GM10847 (cell line): ENCODE measurements around the gene LCE1B.

Experiments used
- POLR2A ChIP-seq: IDR thresholded peaks from 2 replicates; pipeline ENCODE4 v1.6.1; 2011; ENCODE audit not compliant: insufficient read length; ENCODE audit errors: extremely low read depth

LCE1B gene, protein sequence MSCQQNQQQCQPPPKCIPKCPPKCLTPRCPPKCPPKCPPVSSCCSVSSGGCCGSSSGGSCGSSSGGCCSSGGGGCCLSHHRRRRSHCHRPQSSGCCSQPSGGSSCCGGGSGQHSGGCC

DNA sequence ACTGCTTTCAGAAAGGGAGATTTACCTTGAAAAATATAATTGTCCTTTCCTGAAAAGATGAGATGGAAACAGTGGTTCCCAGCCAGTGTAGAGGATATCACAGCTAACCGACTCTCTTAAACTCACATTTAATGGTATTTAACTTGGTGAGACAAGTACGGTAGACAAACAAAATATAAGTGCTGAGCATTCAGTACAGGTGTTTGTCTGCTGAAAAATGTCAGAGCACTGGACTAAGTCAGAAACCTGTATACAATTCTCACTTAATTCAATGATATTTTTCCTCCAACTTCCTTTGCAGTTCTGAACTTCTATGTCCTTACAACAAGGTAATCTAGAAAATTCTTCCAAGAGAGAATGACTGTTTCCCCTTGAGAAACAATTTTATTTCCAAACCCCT is at the start of gene LCE1B:
LCE1B (plus strand) TSS at position 301 of the 400 bp plus-strand sequence. CDS start 476 bp downstream, outside the sequence.
- no peak for TF ChIP-seq POLR2A

DNA sequence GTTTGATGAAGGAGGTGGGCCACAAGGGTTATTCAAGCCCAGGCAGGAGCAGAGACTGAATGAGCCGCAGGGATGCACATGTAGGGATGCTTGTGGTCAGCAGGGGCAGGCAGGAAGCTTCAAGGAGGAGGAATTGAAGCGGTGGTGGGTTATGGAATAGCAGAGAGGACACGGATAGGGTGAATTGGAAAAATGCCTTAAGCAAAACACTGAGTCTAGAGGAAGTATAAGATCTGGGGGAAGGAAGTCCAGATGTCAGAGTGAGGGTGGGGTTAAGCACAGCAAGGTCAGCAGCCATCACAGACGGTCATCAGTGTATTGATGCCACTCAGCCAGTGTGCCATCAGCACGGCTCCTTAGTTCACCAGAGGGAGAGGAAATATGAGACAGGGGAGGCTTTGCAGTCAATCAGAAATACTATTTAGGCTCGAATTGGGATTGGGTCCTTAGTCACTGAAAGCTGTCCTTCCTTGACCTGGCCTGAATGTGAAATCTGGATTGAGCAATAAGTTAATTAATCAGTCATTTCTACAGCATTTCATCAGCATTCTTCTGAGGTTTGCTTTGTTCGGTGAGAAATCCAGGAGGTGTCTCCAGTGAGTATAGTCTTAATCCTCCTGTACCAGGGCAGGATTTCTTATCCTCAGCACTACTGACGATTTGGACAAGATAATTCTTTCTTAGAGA is 42.8 kb upstream of the LCE1B start:
- no peak for TF ChIP-seq POLR2A

DNA sequence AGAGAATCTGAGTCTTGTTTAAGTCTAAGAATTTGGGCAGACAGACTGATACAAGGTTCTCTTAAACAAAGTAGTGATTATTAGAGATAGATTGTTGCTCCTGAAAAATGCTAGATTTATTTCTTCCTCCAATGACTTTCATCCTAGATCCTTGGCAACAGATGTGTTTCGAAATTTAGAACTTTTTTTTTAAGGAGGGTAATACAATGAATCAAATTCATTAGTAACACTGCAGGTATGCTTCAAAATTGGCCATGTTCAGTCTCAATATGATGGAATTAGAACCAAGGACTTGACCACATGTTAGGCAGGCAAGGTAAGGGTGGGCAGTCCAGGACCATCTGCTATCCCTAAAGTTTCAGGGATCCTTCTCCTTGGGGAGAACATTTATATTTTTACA is 41.4 kb upstream of the LCE1B start:
- TF ChIP-seq POLR2A, result no peak

DNA sequence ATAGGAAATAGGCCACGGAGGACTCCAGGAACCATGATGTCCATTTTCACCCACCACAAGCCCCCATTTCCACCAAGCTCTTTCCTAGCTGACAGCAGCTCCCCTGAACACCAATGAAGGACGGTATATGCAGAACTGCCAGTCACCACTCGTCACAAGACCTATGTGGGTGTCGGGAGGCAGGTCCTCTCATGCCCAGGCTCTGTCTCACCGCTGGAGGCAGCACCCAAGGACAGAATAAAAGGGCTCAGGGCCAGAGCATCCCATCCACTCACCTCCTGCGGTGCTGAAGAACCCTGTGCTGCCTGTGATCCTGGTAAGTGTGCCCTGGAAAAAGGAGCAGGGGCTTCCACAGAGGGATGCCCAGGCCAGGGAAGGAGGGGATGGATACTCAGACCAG is 36.9 kb upstream of the LCE1B start, which contains the start of gene LCE1F:
LCE1F (plus strand) TSS at position 266 of the 400 bp plus-strand sequence. CDS start 1,232 bp downstream, outside the sequence.
- no peak for TF ChIP-seq POLR2A

DNA sequence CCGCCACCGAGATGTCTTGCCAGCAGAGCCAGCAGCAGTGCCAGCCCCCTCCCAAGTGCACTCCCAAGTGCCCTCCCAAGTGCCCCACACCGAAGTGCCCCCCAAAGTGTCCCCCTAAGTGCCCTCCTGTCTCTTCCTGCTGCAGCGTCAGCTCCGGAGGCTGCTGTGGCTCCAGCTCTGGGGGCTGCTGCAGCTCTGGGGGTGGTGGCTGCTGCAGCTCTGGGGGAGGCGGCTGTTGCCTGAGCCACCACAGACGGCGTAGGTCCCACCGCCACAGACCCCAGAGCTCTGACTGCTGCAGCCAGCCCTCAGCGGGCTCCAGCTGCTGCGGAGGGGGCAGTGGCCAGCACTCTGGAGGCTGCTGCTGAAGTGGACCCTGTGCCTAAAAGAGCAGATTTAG is 35.4 kb upstream of the LCE1B start:
- TF ChIP-seq POLR2A, result no peak

DNA sequence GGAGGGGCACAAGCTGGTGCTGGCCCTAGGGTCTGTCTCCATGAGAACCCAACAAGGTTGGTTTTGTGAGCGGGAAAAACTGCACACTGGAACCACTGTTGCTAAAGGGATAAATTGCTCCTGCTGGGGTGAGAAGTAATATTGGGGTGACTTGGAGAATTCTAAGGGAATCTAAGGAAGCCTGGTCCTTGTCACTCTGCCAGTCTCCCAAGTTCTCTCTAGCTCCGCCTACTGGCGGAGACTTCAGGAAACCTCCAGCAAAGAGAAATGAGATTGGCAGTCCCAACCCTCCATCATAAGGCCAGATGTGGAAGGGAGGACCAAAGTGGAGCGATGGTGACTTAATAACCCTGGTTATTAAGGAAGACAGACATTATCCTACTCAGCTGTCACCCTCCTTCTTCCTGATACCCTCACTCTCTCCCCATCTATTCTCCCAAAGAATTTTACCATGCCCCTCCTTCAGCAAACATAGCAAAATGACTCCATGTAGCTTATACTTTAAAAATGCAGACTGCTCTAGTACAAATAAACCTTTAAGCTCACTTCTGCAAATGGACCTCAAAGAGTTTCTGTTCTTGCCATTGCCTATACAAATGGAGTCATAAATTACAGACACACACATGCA is 34.1 kb upstream of the LCE1B start:
- no peak for TF ChIP-seq POLR2A

DNA sequence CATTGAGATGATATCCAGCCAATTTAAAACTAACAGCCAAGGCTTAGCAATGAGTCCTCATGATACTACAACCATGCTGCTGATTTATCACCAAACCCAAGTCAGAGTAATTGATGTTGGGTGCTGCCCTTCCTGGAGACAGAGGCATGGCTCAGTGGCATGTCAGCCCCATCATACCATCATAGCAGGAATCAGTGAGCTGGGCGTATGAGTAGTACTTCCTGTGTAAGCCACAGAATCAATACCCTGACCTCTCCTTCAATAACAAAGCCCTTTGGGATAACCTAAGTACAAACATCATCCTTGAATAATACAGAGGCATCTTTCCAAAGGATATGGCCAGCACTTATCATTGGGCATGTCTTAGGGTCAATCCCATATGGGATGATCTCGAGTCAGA is 28.7 kb upstream of the LCE1B start:
- no peak for TF ChIP-seq POLR2A

DNA sequence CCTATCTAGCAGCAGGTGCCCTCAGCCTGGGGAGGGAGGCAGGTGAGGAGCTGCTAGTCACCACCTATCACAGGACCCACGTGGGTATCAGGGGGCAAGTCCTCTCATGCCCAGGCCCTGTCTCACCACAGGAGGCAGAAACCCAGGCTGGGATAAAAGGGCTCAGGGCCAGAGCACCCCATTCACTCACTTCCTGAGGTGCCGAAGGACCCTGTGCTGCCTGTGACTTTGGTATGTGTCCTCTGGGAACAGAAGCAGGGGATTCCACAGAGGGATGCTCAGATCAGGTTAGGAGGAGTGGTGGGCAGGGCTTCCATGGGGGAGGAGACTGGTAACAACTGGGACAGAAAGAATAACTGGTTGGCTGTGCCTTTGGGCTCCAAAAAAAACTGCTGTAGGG is 25.7 kb upstream of the LCE1B start, which contains the start of gene LCE1E:
LCE1E (plus strand) TSS at position 181 of the 400 bp plus-strand sequence. CDS start 1,043 bp downstream, outside the sequence.
- TF ChIP-seq POLR2A, result no peak

DNA sequence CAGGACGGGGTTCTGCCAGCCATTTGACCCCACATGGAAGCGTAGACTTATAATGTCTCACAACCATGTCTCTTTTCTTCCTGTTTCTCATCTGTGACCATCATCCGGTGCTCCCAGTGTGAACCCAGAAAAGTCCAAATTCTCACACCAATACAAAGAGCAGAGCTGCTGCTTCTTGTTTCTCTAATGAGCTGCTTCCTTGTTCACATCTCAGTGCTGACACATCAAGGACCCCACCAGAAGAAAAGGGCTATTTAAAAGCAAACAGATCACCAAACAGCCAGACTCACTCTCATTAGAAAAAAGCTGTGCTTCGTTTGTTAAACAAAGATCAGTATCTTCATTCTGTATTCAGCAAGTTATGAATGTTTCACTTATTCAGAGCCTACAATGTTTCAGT is 16.1 kb upstream of the LCE1B start:
- no peak for TF ChIP-seq POLR2A

DNA sequence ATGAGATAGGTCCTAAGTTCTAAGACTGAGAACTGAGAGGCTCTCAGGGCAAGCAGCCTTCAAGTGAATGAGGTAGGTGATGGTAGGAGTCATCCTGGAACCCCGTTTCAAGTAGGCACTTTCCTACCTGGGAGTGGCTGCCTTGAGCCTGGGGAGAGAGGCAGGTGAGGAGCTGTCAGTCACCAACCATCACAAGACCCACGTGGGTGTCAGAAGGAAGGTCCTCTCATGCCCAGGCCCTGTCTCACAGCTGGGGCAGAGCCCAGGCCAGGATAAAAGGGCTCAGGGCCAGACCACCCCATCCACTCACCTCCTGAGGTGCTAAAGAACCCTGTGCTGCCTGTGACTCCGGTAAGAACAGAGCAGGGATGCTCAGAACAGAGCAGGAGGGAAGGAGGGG is 15.3 kb upstream of the LCE1B start, which contains the start of gene LCE1D:
LCE1D (plus strand) TSS at position 301 of the 400 bp plus-strand sequence. CDS start 1,074 bp downstream, outside the sequence.
- no peak for TF ChIP-seq POLR2A

DNA sequence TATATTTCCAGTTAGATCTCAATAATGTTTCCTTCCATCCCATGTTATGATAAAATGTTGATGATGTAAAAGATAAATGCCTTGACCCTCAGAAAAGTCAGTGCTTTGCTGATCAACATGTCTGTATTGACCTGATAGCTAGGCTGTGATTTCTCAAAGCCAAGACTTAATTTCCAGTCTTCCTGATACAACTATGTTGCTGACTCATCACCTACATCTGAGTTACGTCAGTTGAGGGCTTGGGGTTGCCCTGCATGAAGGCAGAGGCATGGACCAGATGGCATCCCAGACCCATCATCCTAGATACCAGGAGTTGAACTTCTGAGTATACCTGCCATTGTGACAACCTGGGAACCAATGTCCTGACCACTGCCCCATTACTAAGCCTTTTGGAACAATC is 10.4 kb upstream of the LCE1B start:
- TF ChIP-seq POLR2A, result no peak

DNA sequence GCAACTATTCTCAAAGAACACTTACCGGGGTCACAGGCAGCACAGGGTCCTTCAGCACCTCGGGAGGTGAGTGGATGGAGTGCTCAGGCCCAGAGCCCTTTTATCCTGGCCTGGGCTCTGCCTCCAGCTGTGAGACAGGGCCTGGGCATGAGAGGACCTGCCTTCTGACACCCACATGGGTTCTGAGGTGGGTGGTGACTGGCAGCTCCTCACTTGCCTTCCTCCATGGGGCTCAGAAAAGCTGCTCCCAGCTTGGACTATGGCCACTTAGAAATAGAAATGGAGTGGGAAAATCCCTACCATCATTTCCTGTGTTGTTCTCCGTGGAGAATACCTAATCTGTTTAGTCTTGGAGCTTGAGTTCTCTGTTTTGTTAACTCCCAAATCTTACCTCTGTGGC is 5.2 kb upstream of the LCE1B start, which contains the start of gene LCE1C:
LCE1C (minus strand) TSS at position 76 of the 400 bp plus-strand sequence. CDS start 1,173 bp downstream, outside the sequence.
- no peak for TF ChIP-seq POLR2A

DNA sequence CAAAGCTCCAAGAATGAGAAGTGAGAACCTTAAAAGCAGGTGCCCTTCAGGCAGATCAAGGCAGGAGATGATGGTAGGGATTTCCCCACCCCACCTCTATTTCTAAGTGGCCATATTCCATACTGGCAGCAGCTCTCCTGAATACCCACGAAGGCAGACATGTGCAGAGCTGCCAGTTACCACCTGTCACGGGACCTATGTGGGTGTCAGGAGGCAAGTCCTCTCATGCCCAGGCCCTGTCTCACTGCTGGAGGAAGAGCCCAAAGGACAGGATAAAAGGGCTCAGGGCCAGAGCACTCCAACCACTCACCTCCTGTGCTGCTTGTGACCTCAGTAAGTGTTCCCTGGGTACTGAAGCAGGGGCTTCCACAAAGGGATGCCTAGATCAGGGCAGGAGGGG is 721 bp upstream of the LCE1B start:
- no peak for TF ChIP-seq POLR2A

DNA sequence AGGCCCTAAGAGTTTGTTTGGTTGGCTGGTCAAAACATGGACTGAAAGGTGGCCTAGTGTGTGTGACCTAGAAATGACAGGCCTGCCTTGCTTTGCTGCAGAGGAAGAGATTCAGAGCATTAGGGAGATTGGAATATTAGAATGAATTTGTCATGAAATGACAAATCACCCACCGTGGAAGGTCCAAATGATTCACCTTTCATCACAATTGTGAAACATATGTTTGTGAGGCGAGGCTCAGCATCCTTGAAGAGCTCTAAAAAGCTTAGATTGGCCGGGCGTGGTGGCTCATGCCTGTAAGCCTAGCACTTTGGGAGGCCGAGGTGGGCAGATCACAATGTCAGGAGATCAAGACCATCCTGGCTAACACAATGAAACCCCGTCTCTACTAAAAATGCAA is 5.5 kb downstream of the LCE1B start:
- TF ChIP-seq POLR2A, result no peak

DNA sequence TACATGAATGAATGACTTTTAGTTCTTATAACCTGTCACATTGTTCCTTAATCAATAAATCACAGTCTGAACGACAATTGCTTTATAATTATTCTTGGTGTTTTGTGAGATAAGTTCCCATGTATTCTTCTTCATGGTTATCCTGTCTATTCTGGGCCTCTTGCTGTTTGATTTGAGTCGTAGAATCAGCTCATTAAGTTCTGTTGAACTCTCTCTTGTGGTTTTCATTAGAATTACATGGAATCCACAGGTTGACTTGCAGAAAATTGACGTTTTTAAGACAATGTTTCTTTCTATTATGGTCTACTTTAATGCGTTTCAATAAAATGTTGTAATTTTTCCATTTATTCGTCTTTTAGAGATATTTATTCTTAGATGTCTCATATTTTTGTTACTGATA is 11.5 kb downstream of the LCE1B start:
- no peak for TF ChIP-seq POLR2A

DNA sequence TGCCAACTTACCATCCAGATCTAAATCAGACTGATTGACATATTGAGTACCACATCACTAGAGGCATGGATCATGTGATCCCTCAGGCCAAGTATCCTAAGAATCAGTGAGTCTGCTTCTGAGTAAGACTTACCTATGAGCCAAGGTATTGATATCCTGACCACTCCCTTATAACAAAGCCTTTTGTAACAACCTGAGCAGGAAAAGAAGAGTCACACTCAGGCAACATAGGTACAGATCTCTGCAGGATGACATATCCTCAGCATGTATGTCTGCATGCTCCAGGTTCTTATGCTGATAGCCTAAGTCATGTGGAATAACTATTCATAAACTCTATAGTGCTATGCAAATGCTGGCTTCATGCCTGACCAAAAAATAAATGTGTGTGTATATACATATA is 13.2 kb downstream of the LCE1B start:
- TF ChIP-seq POLR2A, result no peak
